ENCODE results near the gene DPP6. TPM values are rescaled to one million over a fixed set of nuclear protein-coding genes. Genes with fewer than 3 reads are reported as not detected.

The DPP6 gene
- total RNA-seq, 2 experiments from 2014 or later: not detected

- H3K4me1 ChIP-seq (ENCODE audit: insufficient read depth, low read length, poor library complexity, severe bottlenecking): no peaks in the 10 kb centered on the region
- H3K9me2 ChIP-seq (ENCODE audit: insufficient read depth, low read length): no peaks in the 10 kb centered on the region
- no peaks in the 10 kb centered on the region for H3K79me2 ChIP-seq (ENCODE audit: insufficient read depth, low read depth, low read length)
- no peak overlapping the region for H2AFZ ChIP-seq (ENCODE audit: low read length)
- CTCF ChIA-PET (ENCODE audit: unreplicated experiment): no interaction called here
- H3K4me3 ChIP-seq (ENCODE audit: low read depth, low read length, poor library complexity, severe bottlenecking): no peak overlapping the region
- POLR2A ChIA-PET: no interaction called here
- H3K9me3 ChIP-seq (ENCODE audit: low read length): peaks cover 9% of the 10 kb centered on the region
- no peaks in the 10 kb centered on the region for H3K36me3 ChIP-seq (ENCODE audit: insufficient read depth, low read length)
- no peak for DNase-seq (ENCODE audit: low spot score)
- TF ChIP-seq CTCF (conservative IDR thresholded peaks at IDR 0.05; ENCODE audit: low read length) (no peak), EZH2phosphoT487 (IDR thresholded peaks at IDR 0.05; ENCODE audit: borderline replicate concordance, low read depth, low read length) (no peak)
- H4K20me1 ChIP-seq (ENCODE audit: insufficient read depth, low read length): no peaks in the 10 kb centered on the region
- no TSS peak for BruUV-seq (replicated peaks)
- no peak overlapping the region for H3K27ac ChIP-seq (ENCODE audit: low read depth, low read length, poor library complexity, severe bottlenecking)
- no peak overlapping the region for H3K4me2 ChIP-seq (ENCODE audit: low read length)
- intact Hi-C loops (cut with micrococcal nuclease; ENCODE audit: unreplicated experiment): no loop called here
These were observed 523.3 kb downstream of the DPP6 start for GRCh38 chr7:154575497-154575896.

- Histone ChIP-seq H3K9me3 (ENCODE audit: low read length) (peaks cover 9% of the 10 kb centered on the region), H3K27ac (ENCODE audit: low read depth, low read length, poor library complexity, severe bottlenecking) (no peak overlapping the region), H3K79me2 (ENCODE audit: insufficient read depth, low read depth, low read length) (no peaks in the 10 kb centered on the region), H3K4me2 (ENCODE audit: low read length) (no peak overlapping the region), H2AFZ (ENCODE audit: low read length) (no peak overlapping the region), H3K9me2 (ENCODE audit: insufficient read depth, low read length) (no peaks in the 10 kb centered on the region), H3K36me3 (ENCODE audit: insufficient read depth, low read length) (no peaks in the 10 kb centered on the region), H3K4me3 (ENCODE audit: low read depth, low read length, poor library complexity, severe bottlenecking) (no peak overlapping the region), H3K4me1 (ENCODE audit: insufficient read depth, low read length, poor library complexity, severe bottlenecking) (no peaks in the 10 kb centered on the region), H4K20me1 (ENCODE audit: insufficient read depth, low read length) (no peaks in the 10 kb centered on the region)
- intact Hi-C loops (cut with micrococcal nuclease; ENCODE audit: unreplicated experiment): no loop called here
- no TSS peak for BruUV-seq (replicated peaks)
- CTCF ChIA-PET (ENCODE audit: unreplicated experiment): no interaction called here
- no peak for DNase-seq (ENCODE audit: low spot score)
- POLR2A ChIA-PET: no interaction called here
- no peak for TF ChIP-seq CTCF (conservative IDR thresholded peaks at IDR 0.05; ENCODE audit: low read length)
- TF ChIP-seq EZH2phosphoT487 (IDR thresholded peaks at IDR 0.05; ENCODE audit: borderline replicate concordance, low read depth, low read length): no peak
These were observed 524.4 kb downstream of the DPP6 start for GRCh38 chr7:154576604-154577003.

GRCh38 chr7:154577141-154577873, 525.1 kb downstream of the DPP6 start:
- Histone ChIP-seq H3K79me2 (ENCODE audit: insufficient read depth, low read depth, low read length) (no peaks in the 10 kb centered on the region), H3K4me3 (ENCODE audit: low read depth, low read length, poor library complexity, severe bottlenecking) (no peak overlapping the region), H3K36me3 (ENCODE audit: insufficient read depth, low read length) (no peaks in the 10 kb centered on the region), H2AFZ (ENCODE audit: low read length) (no peak overlapping the region), H3K9me2 (ENCODE audit: insufficient read depth, low read length) (no peaks in the 10 kb centered on the region), H3K27ac (ENCODE audit: low read depth, low read length, poor library complexity, severe bottlenecking) (no peak overlapping the region), H3K9me3 (ENCODE audit: low read length) (peaks cover 9% of the 10 kb centered on the region), H3K4me2 (ENCODE audit: low read length) (no peak overlapping the region), H3K4me1 (ENCODE audit: insufficient read depth, low read length, poor library complexity, severe bottlenecking) (no peaks in the 10 kb centered on the region), H4K20me1 (ENCODE audit: insufficient read depth, low read length) (no peaks in the 10 kb centered on the region)
- POLR2A ChIA-PET: no interaction called here
- no TSS peak for BruUV-seq (replicated peaks)
- no peak for TF ChIP-seq EZH2phosphoT487 (IDR thresholded peaks at IDR 0.05; ENCODE audit: borderline replicate concordance, low read depth, low read length)
- no peak for TF ChIP-seq CTCF (conservative IDR thresholded peaks at IDR 0.05; ENCODE audit: low read length)
- DNase-seq (ENCODE audit: low spot score): no peak
- intact Hi-C loops (cut with micrococcal nuclease; ENCODE audit: unreplicated experiment): no loop called here
- CTCF ChIA-PET (ENCODE audit: unreplicated experiment): no interaction called here
